ENCODE data around the gene PRPF40A. TPM values are rescaled to one million over a fixed set of nuclear protein-coding genes. Genes with fewer than 3 reads are reported as not detected.
"Not testable (repeated sequence)": the region's sequence is repeated elsewhere in the genome, so short reads cannot be mapped to it uniquely, and the experiment has no call there.

PRPF40A gene
- total and polyA plus RNA-seq, 8 donors: 11.3 to 185 (median 71.7) TPM

DNA sequence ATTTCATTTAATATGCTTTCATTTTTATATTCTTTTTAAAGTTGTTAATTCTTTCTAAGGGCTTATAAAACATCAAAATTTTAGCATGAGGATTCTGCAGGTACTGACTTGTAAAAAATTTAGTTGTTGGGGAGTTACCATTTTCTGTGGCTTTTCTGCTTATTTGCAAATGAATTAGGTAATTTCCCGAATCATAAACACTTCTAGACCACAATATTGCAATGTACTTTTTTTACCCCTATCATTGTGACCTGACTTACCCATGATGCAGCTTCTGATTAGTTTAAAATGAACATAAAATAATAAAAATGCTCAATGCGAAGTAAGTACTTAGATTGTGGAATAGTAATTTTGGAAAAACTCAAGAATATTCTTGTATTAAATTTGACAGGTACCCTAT is 12.6 kb upstream of the PRPF40A start:
- Histone ChIP-seq H3K9me3 (no peaks in the 10 kb centered on the region), H3K27me3 (no peaks in the 10 kb centered on the region), H3K27ac (no peak overlapping the region), H3K4me1 (peaks cover 0 to 12% (median 2%) of the 10 kb centered on the region in 4 donors), H3K36me3 (peaks cover 0 to 8% (median 3%) of the 10 kb centered on the region in 4 donors), H3K4me3 (no peak overlapping the region)
- intact Hi-C loops (cut with DNase I; ENCODE audit: low total_unique reads): no loop called here
- DNase-seq: no peak
- TF ChIP-seq, protein P1, sequence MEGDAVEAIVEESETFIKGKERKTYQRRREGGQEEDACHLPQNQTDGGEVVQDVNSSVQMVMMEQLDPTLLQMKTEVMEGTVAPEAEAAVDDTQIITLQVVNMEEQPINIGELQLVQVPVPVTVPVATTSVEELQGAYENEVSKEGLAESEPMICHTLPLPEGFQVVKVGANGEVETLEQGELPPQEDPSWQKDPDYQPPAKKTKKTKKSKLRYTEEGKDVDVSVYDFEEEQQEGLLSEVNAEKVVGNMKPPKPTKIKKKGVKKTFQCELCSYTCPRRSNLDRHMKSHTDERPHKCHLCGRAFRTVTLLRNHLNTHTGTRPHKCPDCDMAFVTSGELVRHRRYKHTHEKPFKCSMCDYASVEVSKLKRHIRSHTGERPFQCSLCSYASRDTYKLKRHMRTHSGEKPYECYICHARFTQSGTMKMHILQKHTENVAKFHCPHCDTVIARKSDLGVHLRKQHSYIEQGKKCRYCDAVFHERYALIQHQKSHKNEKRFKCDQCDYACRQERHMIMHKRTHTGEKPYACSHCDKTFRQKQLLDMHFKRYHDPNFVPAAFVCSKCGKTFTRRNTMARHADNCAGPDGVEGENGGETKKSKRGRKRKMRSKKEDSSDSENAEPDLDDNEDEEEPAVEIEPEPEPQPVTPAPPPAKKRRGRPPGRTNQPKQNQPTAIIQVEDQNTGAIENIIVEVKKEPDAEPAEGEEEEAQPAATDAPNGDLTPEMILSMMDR (IDR thresholded peaks at IDR 0.05): no peak
- no peak for TF ChIP-seq POLR2AphosphoS5 (IDR thresholded peaks at IDR 0.05)
- TF ChIP-seq EP300 (IDR thresholded peaks at IDR 0.05): no peak
- 81 to 86% (median 84%) methylated on average over 2 of the region's 2 CpGs for WGBS, 5 donors

DNA sequence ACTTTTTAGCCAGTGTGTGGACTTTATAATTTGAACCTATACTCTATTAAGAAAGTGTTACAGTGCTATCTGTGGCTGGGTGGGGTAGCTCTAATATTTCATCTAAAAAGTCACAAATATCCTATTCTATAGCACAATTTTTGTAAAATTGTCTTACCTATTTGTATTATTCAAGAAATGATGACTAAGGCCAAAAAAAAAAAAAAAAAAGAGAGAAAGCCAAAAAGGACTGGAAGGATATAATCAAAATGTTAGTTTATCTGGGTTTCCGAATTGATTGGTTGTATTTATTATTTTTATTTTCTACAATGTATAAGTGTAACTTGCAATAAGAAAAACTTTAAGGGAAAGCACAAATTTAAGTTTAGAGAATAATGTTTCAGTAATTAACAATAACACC is 6.7 kb upstream of the PRPF40A start:
- peaks cover 12 to 33% (median 21%) of the 10 kb centered on the region in 4 donors for H3K4me1 ChIP-seq
- peaks cover 0 to 13% (median 2%) of the 10 kb centered on the region in 4 donors for H3K36me3 ChIP-seq
- TF ChIP-seq, protein P1 (IDR thresholded peaks at IDR 0.05): no peak
- TF ChIP-seq POLR2A (IDR thresholded peaks at IDR 0.05): no peak
- H3K27me3 ChIP-seq: no peaks in the 10 kb centered on the region
- DNase-seq: no peak
- intact Hi-C loops (cut with DNase I; ENCODE audit: low total_unique reads): no loop called here
- no peaks in the 10 kb centered on the region for H3K9me3 ChIP-seq
- H3K27ac ChIP-seq: no peak overlapping the region
- H3K4me3 ChIP-seq: no peak overlapping the region
- WGBS, 5 donors: 88 to 96% (median 93%) methylated on average over 1 of the region's 1 CpG

DNA sequence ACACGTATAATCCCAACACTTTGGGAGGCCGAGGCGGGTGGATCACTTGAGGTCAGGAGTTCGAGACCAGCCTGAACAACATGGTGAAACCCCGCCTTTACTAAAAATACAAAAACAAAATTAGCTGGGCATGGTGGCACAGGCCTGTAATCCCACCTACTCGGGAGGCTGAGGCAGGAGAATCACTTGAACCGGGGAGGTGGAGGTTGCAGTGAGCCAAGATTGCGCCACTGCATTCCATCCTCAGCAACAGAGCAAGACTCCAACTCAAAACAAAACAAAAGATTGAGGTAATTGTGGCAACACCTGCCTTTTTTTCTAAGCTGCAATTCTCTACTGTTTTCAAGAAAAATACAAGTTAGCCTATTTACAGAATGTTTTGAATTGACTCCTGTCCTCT is 5.4 kb upstream of the PRPF40A start:
- H3K36me3 ChIP-seq: peaks cover 0 to 11% (median 2%) of the 10 kb centered on the region in 4 donors
- H3K9me3 ChIP-seq; intact Hi-C loops (cut with DNase I; ENCODE audit: low total_unique reads); DNase-seq; H3K4me3 ChIP-seq; H3K27me3 ChIP-seq; H3K27ac ChIP-seq: not testable (repeated sequence)
- peaks cover 12 to 33% (median 21%) of the 10 kb centered on the region in 4 donors for H3K4me1 ChIP-seq
- WGBS, 5 donors: 93 to 98% (median 94%) methylated on average over 8 of the region's 8 CpGs

DNA sequence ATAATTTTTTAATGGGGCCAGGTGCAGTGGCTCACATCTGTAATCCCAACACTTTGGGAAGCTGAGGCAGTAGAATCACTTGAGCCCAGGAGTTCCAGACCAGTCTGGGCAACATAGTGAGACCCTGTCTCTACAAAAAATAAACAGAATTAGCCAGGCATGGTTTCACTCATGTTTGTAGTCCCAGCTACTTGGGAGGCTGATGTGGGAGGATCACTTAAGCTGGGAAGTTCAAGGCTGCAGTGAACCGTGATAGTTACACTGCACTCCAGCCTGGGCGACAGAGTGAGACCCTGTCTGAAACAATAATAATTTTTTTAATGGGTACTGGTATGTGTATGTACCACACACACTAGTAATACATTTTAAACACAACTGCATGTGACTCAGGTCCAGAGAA is 3.5 kb upstream of the PRPF40A start:
- Histone ChIP-seq H3K27me3 (no peaks in the 10 kb centered on the region), H3K36me3 (peaks cover 0 to 5% (median 0%) of the 10 kb centered on the region in 4 donors), H3K4me3 (no peak overlapping the region), H3K27ac (no peak overlapping the region), H3K4me1 (peaks cover 19 to 41% (median 30%) of the 10 kb centered on the region in 4 donors), H3K9me3 (no peaks in the 10 kb centered on the region)
- intact Hi-C loops (cut with DNase I; ENCODE audit: low total_unique reads): no loop called here
- DNase-seq: no peak
- 85 to 98% (median 92%) methylated on average over 2 of the region's 2 CpGs for WGBS, 5 donors
- TF ChIP-seq, protein P1 (IDR thresholded peaks at IDR 0.05): no peak
- TF ChIP-seq POLR2AphosphoS5 (IDR thresholded peaks at IDR 0.05) (no peak), POLR2A (IDR thresholded peaks at IDR 0.05) (no peak), EP300 (IDR thresholded peaks at IDR 0.05) (no peak)

DNA sequence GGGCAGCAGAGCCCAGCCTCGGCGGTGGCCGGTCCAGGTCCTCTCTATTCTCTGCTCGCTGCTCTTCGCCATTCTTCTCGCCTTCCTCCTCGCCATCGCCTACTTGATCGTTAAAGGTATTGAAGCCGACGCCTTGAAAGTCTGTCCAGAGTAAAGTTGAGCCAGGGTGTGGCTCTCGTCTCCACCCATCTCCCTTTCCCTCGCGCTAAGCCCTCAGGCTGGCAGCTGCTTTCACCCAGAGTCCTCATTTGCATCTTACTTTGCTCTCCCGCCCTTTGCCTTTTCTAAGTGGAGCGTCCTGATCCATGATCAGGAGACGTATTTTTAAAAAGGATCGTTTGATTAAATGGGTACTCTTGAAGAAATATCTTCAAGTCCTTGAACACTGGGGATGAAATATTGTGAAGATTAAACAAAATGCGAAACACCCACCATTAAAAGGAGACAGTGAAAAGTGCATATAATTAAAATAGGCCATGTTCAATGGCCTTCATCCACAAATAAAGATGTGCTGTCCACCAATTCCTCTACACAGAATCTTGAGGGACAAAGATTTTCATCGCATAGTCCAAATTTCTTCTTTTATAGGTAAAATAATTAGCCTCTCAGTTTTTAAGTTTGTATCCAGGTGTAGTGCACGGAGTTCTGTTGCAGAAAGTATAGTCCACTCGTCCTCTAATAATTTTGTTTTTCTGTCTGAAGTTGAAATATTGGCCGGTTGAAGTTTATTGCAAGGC is 1.8 kb upstream of the PRPF40A start:
- DNase-seq: peak; percentile 51 to 86
- TF ChIP-seq POLR2A (IDR thresholded peaks at IDR 0.05): no peak
- no peak for TF ChIP-seq POLR2AphosphoS5 (IDR thresholded peaks at IDR 0.05)
- TF ChIP-seq, protein P1 (IDR thresholded peaks at IDR 0.05): no peak
- TF ChIP-seq EP300 (IDR thresholded peaks at IDR 0.05): no peak
- no peaks in the 10 kb centered on the region for H3K27me3 ChIP-seq
- H3K36me3 ChIP-seq: peaks cover 0 to 18% (median 6%) of the 10 kb centered on the region in 4 donors
- no peaks in the 10 kb centered on the region for H3K9me3 ChIP-seq
- H3K4me3 ChIP-seq: peak overlapping the region; percentile 74 to 95 (median 92)
- 3 to 4% (median 4%) methylated on average over 23 of the region's 23 CpGs for WGBS, 5 donors
- intact Hi-C loops (cut with DNase I; ENCODE audit: low total_unique reads): no loop called here
- H3K4me1 ChIP-seq: peaks cover 30 to 59% (median 40%) of the 10 kb centered on the region in 4 donors
- peak overlapping the region; percentile 97 to 98 (median 98) for H3K27ac ChIP-seq

Measured in stomach (tissue), 9 donors.